AG10803 (cell line): Measurements from ENCODE around the gene HDDC3.
A peak's percentile ranks its signal among the peaks of the same experiment; 100 is the strongest.

Experiments
- DNase-seq: peaks from one replicate; pipeline ENCODE4 v3.0.0; 2010; ENCODE audit warnings: low read depth
- H3K4me3 ChIP-seq: 2 replicates; pipeline ENCODE4 v1.5.1; 2011; ENCODE audit warnings: mild to moderate bottlenecking, low read length, control low read depth
- TF ChIP-seq, protein P1 (sequence below): conservative IDR thresholded peaks from 2 replicates; pipeline ENCODE4 v1.5.1; 2011; ENCODE audit warnings: mild to moderate bottlenecking, low read length, control low read depth, inconsistent platforms

HDDC3 gene

DNA sequence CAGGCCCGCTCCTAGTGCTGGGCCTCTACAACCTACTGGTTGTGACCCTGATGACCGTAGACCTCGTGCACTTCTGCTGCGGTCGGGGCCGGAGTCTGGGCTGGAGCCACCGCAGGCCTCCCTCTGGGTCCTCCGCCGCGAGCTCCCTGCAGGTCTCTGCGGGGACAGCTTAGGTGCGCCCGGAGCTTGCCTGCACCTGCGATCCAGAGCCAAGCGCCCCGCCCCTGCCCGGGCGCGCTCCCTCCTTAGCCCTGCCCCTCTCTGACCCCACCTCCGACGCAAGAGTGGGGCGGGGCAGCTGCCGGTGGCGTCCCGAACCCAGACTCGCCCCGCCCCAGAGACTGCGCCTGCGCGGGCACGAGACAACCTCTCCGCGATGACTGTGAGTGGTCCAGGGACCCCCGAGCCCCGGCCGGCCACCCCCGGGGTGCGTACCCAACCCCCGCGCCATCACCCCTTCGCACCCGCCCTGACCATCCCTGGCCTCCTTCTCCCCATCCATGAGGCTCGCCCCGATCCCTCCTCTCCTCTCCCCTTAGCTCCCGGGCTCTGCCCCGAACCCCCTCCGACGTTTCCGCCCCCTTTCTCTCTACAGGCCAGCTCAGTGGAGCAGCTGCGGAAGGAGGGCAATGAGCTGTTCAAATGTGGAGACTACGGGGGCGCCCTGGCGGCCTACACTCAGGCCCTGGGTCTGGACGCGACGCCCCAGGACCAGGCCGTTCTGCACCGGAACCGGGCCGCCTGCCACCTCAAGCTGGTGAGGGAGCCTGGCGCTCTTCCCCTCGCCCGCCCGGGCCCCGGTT, 2.8 kb upstream of the HDDC3 start, which contains the start of gene UNC45A:
TSS of gene UNC45A (plus strand) at position 337 of the 803 bp plus-strand sequence. CDS start at position 377, 40 bp downstream.
- peak within 1 kb of the TSS; percentile 81 for H3K4me3 ChIP-seq
- peak; percentile 73 for DNase-seq
- TF ChIP-seq, protein P1, sequence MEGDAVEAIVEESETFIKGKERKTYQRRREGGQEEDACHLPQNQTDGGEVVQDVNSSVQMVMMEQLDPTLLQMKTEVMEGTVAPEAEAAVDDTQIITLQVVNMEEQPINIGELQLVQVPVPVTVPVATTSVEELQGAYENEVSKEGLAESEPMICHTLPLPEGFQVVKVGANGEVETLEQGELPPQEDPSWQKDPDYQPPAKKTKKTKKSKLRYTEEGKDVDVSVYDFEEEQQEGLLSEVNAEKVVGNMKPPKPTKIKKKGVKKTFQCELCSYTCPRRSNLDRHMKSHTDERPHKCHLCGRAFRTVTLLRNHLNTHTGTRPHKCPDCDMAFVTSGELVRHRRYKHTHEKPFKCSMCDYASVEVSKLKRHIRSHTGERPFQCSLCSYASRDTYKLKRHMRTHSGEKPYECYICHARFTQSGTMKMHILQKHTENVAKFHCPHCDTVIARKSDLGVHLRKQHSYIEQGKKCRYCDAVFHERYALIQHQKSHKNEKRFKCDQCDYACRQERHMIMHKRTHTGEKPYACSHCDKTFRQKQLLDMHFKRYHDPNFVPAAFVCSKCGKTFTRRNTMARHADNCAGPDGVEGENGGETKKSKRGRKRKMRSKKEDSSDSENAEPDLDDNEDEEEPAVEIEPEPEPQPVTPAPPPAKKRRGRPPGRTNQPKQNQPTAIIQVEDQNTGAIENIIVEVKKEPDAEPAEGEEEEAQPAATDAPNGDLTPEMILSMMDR, result no peak

DNA sequence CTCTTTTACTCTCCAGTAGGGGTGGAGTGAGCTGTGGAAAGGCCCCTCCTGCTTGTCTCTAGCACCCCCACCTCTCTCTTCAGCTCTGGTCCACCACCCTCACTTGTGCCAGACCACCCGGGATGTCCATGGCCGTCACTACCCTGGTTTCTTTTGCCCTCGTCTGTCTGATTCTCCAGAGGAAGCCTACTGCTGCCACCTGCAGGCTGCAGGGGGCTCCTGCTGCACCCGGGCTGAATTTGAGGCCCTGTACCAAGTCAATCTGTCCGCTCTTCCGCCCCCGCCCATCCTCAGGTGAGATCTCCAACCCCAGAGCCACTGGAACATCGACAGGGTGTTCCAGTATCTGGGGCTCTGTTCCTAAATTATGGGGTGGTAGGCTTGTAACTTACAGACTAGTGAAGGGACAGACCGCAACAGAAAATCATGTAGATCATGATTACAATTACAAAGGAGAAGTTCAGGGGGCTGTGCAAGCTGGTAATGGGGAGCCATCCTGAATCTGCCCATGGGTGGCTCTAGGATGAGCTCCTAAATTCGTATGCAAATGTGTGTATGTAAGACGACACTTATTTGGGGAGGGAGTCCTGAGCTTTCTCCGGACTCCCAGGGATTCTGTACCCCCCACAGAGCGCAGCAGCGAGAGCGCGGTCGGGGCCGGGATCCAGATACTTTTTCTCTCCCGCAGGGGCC, 2.1 kb upstream of the HDDC3 start:
- DNase-seq, result peak; percentile 78
- peak overlapping the region; percentile 81 for H3K4me3 ChIP-seq
- TF ChIP-seq, protein P1, result peak; percentile 86

DNA sequence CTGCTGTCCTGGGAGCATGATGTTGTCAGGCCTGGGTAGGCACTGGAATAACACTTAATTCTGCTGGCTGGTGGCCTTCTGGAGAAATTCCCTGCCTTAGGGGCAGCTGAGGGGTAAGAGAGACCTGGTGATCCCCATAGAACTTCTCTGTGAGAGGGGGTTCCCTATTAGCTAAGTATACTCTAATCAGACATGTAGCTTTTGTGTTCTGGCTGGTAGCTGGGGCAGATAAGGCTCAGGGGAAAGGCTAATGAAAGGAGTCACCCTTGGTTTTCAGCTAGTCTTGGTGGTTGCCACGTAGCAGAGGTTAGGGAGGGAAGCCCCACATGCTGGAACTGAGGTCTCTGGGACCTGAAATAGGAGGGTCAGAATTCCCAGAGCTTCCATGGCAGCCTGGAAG, 952 bp upstream of the HDDC3 start:
- no peak for DNase-seq
- TF ChIP-seq, protein P1, result no peak
- H3K4me3 ChIP-seq, result no peak overlapping the region

DNA sequence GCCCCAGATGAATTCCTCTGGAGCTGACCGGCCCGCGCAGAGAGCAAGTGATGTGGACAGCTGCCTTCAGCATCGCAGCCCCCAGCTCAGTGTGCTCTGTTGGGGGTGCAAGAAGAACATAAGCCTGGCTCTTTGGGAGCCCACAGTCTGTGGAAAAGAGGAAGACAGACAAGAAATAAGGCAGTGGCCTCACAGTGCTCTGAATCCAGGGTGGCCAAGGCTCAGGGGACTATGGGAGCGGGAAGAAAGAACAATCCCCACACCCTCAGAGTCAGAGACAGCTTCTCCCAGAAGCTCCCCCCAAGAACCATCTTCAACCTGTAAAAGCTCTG, 277 bp upstream of the HDDC3 start:
- TF ChIP-seq, protein P1, result no peak
- DNase-seq, result no peak
- H3K4me3 ChIP-seq, result no peak overlapping the region

DNA sequence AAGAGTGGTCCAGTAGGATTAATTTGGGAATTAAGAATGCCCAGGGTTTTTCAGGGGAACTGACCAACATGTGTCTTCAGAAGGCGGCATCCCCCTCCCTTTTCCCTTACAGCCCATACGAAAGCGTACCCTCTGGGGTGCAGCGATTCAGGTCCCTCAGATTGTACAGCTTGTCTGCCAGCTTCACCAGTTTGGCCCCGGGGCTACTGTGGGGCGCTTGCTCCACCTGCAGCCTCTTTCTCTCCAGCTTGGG, 848 bp downstream of the HDDC3 start:
- DNase-seq, result no peak
- TF ChIP-seq, protein P1, result no peak
- H3K4me3 ChIP-seq, result peak overlapping the region; percentile 92

DNA sequence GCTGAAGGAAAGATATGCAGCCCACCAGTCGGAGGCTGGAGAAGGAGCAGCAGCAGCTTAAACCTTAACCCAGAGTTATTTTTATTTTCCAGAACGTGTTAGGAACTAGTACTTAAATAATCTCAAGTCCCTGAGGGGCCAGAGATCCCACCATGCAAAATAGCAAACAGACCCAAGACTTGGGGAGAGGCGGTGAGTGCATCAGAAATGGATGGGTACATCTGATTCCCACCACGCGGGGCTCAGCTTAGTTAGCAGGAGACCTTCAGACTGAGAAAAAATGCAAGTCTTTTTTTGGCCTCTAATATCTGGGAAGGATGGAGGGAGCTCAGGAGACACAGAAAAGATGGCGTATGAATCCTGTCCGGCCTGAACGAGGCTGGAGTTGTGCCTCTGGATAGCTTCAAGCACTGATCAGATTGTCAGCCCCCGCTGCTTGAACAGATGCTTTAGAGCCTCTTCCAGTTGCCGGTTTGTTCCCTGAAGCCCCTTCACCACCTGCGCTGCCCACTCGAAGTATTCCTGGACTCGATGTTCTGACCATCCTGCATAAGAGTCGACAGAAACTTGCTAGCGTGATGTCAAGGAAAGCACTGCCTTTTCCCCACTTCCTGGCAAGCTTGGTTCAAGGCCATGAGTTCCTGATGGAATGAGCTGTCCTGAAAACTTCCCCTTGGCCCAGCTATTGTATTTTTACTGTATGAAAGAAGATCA, 1.3 kb downstream of the HDDC3 start:
- peak; percentile 37 for DNase-seq
- TF ChIP-seq, protein P1, result no peak
- H3K4me3 ChIP-seq, result peak overlapping the region; percentile 71
